HG03342 (cell line): Measurements from ENCODE around the gene PSMF1.

ENCODE experiments used
- ATAC-seq: cut with Tn5 transposase; IDR thresholded peaks from one replicate; pipeline ENCODE4 v1.9.1; 2021; ENCODE audit warnings: mild to moderate bottlenecking, moderate library complexity; ENCODE audit not compliant: unreplicated experiment

PSMF1 gene

DNA sequence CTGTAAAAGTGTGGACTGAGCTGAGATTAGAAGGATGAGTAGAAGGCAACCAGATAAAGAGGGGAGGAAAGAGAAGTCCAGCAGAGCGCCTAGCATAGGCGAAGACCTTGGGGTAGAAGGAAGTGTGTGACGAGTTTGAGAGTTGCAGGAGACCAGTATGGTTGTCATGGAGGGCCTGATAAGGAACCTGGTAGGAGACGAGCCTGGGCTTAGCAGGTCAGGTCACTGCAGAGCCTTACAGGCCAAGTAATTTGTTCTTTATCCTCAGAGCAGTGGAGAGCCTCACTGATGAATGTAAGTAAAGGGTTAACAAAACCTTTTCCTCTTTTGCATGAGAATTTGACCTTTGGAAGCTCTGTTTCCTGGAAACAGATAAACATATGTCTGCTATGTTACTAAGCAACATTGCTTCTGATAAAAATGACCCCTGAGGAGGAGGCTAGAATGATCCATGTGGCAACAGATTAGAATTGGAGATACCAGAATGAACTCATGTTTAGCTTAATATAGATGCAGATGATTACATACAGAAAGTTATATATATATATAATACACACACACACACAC lies 69.3 kb downstream of the PSMF1 start:
- no peak for ATAC-seq

DNA sequence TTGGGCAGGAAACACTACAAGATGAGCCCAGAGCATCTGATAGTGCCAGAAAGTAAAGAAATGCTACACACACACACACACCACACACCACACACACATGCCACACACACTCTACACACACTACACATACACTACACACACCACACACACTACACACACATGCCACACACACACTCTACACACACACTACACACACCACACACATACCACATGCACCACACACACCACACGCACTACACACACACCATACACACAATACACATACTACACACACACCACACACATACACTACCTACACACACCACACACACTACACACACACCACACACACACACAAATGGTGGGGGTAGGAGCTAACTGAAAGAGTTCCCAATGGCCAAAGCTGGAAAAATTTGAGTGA lies 69.9 kb downstream of the PSMF1 start:
- ATAC-seq: no peak

DNA sequence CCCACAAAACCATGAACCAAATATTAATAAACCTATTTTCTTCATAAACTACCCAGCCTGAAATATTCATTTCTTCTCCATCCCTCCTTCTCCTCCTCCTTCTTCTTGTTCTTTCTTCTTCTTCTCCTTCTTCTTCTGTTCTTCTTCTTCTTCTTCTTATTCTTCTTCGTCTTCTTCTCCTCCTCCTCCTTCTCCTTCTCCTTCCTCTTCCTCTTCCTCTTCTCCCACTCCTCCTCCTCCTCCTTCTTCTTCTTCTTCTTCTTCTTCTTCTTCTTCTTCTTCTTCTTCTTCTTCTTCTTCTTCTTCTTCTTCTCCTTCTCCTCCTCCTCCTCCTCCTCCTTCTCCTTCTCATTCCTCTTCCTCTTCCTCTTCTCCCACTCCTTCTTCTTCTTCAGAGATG lies 71.4 kb downstream of the PSMF1 start:
- no peak for ATAC-seq

DNA sequence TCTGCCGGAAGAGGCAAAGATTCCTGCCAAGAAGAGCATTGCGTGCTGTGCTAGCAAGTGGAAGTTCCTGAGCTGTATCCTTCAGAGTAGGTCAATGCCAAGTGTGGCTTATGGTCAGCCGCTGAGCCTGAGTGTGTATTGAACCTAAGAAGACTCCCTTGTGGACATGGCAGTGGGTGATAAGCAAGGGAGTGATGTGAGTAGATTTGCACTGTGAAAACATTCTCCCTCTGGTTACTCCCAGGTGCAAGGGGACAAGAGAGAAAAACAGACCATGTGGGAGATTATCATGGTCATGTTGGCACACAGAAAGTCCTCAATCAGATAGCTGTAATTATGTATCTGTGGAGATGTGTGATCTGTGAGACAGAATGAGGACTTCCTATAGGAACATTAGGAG lies 72.4 kb downstream of the PSMF1 start:
- no peak for ATAC-seq

DNA sequence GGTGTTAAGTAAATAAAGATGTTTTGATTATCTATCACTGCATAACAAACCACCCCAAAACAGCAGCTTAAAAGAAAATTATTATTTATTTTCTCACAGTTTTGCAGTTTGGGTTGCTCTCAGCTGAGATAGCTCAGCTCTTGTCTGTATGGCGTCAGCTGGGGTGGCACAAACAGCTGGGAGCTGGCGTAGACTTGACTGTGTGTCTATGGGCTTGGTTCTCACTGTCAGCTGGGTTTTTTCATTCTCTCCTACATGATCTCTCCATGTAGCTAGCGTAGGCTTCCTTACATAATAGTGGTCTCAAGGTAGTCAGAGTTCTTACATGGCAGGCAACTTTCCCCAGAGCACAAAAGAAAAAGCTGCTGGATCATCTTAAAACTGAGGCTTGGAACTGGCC lies 72.9 kb downstream of the PSMF1 start:
- no peak for ATAC-seq

DNA sequence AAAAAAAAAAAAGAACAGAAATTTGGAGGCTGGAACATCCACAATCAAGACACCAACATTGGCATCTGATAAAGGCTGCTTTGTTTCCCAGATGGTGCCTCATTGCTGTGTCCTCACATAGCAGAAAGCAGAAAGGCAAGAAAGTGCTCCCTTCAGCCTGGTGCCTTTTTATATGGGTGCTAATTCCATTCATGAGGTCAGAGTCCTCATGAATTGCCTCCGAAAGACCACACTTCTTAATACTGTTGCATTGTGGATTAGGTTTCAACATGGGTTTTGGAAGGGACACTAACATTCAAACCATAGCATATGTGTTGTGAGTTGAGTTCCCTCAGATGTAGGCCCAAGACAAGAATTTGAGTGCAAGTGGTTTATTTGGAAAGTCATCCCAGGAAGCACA lies 76.8 kb downstream of the PSMF1 start:
- ATAC-seq: no peak

DNA sequence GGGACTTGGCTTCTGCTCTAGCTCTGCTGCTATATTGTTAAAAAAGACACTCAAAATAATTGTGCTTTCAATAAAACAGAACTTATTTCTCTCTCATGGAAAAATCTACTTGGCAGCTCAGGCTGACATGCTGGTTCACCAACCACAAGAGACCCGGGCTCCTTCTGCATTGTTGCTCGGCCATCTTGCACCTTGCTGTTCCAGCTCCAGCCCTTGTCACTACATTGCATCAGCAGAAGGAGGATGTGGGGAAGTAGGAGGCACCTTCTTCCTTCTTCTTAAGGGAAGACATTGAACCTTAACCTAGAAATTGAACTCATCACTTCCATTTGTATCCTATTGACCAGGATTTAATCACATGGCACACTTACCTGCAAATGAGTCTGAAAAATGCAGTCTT lies 78.2 kb downstream of the PSMF1 start:
- ATAC-seq: no peak

DNA sequence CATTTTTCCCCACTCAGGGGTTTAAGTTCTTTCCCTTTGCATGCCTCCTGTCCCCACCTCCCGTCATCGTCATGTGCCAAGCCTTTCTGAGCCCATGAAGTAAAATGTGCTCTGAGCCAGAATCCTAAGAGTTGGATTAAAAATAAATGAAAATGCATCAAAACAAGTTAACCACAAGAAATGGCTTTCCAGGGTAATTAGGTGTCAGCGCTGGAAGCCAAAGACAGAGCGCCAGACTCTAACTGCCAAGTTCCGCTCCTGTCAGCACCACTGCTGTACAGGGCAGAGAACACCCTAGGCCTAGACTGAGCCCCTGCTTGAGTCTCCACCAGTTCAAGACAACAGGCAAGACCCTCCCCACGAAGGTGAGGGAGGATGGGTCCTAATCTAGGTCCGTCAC lies 79.4 kb downstream of the PSMF1 start:
- no peak for ATAC-seq

DNA sequence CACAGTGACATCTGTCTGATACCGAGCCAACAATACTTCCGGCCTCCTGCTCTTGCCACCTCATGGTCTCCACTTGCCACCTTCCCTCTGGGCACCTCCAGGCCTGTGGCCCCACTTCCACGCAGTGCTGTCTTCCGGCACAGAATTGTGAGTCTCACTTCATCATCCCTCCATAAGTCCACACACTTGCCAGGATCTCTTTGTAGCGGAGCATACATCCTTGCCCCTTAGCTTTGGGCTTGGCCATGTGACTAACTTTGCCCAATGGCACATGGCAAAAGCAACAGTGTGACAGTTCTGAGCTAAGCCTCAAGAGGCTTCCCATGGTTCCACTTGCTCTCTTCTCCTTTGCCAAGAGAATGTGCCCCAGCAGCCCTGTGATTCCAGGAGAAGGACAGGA lies 80.3 kb downstream of the PSMF1 start:
- ATAC-seq: no peak

DNA sequence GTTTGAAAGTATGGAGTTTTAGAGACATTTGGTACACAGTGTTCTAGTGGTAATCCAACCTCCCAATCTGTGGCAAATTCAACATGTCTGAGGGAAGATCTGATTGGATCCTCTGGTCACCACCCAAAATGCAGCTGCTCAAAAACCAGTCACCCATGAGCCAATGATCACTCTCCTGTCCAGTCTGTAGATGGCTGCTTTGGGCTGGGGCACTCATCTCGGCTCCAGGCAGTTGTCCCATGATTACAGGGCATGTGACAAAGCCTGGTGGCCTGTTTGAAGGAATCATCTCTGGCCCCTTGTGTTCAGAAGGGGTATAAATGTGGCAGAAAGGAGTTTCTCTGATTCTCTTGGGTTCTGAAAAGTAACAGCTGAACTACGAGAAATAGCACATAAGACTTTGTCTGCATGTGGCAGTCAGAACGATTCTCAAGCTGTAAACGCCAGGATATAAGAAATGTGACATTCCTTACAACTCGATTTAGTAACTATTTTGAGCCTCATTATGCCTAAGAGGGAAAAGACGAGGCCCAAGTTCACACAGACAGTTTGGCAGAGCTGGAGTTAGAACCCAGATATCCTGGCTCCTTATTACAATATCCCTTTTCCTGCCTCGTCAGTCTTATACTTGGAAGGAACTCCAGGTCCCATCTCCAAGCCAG lies 80.9 kb downstream of the PSMF1 start:
- no peak for ATAC-seq

DNA sequence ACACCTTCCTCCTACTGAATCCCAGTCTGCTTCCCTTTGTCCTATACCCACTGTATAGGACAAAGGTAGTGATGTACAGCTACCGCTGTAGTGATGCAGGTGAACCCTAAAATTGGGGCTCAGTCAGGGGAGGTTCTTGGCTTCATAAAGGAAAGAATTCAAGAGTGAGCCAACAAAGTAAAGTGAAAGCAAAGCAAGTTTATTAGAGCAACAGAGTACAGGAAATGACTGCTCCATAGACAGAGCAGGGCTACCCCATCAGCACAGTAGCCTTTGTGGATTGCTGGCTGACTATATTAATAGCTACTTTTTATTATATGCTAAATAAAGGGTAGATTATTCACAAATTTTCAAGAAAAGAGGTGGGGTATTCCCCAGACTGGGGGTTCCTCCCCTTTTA lies 81.6 kb downstream of the PSMF1 start:
- ATAC-seq: no peak

DNA sequence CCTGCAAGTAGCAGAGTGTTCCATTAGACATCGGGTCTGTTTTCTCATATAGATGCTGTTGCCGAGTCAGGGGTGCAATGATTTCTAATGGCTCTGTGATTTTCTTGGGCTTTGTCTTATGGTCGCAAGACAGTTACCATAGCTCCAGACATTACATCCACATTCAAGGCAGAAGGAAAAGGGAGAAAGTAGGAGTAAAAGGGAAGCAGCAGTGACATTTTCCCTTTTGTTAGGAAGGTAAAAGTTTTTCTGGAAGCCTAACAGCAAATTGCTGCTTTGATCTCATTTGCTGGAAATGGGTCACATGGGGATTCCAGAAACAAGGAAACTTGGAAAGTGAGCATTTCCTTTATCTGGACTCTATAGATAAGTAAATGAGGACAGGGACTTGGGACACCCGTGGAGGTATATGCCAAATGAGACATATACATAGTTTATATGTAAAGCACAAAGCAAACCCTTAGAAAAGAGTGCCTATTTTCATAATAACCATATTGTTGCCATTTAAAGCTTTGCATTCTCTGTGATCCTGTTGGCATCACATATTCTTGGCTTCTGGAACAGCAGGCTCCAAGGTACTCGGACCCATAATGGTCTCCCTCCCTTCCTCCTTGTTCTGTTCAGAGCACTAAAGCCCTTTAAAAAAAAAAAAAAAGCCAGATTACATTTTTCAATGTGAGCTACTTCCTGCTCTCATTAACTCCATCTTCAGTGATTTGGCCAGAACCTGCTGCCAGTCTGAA lies 84.5 kb downstream of the PSMF1 start, which contains the start of gene C20orf202:
TSS of gene C20orf202 (plus strand) at position 693 of the 743 bp plus-strand sequence. CDS start 132 bp downstream, outside the sequence.
- ATAC-seq: no peak

DNA sequence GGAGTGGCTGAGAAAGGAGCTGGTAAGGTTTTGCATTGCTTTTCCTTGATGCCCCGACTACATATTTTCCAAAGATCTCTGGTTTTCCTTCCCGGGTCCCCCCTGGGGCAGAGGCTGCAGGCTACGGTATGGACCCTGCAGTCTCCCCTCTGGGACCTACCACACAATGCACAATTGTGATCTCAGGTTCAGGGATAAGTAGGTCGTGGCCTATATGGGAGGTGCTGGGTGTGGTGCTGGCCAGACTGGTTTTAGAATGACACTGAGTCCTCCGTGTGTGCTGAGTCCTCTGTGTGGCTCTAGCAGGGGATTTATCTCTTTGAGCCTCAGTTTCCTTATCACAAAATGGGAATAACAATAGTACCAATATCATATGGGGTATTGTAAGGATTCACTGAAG lies 85.2 kb downstream of the PSMF1 start:
- no peak for ATAC-seq

DNA sequence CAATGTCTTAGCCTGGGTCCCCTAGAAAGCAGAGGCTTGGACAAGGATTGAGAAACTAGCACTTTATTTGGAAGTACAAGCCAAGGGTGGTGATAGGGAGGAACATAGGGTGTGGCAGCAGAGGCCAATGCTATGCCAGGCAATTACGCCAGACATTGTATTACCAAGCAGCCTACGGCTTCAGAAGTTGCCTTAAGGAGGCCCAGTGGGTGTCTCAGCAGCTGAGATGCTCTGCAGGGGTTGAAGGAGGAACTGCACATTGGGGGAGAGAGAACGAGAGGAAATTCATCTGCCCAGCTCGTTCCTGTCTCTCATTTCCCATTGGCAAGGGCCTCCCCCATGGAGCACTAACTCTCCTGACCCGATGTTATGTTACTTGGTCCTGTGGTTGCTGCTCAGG lies 85.7 kb downstream of the PSMF1 start:
- no peak for ATAC-seq

DNA sequence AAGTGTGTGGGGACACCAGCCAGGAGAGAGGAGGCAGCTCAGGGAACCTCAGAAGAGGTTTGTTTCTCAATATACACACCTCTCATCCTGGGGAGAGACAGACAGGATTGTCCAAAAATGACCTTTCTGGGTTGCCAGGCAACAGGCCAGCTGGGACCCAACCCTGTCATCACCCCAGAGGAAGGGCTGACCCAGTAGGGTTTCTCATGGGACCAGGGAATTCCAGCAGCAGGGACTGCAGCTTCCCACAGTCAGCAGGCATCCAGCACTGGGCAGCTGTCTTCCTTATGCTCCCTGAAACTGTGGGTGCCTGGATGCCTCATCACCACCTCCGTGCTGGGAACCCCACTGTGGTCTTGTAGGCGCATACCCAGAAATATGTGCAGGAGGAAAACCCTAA lies 86.2 kb downstream of the PSMF1 start:
- no peak for ATAC-seq

DNA sequence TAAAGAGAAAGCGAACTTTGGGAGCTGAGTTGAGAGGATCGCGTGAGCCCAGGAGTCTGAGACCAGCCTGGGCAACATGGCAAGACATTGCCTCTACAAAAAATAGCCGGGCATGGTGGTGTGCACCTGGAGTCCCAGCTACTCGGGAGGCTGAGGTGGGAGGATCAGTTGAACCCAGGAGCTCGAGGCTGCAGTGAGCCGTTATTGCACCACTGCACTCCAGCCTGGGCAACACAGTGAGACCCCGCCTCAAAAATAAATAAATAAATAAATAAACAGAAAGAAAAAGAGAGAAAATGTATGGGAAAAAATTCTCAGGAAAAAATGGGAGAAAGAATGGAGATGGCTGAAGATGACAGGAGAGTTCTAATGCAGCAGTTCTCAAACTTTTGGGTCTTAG lies 87.4 kb downstream of the PSMF1 start:
- no peak for ATAC-seq

DNA sequence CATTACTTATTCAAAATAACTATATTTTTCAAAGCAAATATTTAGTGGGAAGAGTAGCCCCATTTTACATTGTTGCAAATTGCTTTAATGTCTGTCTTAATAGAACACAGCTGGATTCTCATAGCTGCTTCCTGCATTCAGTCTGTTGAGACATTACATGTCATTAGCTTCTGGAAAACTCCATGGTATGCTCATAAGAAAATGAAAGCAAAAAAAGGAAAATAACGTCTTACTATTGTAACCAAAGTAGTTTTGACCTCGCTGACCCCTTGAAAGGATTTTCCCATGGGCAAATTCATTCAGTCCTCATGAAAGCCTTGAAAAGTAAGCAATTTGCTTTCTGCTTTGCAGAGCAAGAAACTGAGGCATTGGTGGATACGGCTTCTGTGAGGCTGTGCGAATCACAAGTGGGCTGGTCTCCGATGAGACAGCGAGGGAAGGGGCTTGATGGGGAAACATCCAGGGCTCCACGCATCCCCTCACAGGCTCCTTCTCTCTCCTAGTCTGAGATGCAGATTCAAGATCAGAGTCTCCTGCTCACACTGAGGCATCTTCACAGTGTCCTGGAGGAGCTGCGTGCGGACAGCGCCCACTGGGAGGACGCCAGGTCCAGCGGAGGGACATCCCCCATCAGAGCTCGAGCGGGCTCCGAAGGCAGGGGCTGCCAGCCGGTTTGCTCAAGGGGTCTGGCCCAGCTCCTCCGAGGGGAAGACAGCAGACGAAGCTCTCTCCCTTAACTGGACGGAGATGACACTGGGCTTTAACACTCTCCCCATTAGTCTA lies 88.2 kb downstream of the PSMF1 start:
- no peak for ATAC-seq

DNA sequence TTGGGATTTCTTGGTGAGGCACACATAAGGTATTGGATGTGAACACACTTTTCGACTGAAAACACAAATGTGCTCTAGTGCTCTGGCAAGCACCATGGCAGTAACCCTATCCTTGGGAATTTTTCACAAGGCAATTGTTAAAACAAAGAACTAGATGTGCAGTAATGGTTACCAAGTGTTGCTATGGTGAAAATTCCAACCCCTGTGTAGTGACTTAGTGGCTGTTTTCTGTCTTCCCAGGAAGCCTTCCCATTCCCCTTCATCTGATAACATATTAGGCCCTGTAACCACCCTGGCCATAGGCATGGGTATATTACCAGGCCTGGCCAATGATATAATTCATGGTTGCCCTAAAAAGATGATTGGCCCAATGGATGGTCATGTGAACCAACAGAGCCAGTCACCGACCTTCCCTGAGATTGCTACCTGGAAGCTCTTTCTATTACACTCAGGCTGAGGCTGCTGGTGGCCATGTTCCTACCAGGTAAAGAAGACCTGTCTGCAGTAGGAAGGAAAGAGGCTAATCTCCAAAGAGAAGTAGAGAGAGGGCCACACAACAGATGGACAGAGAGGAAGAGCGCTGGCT lies 89.0 kb downstream of the PSMF1 start:
- no peak for ATAC-seq

DNA sequence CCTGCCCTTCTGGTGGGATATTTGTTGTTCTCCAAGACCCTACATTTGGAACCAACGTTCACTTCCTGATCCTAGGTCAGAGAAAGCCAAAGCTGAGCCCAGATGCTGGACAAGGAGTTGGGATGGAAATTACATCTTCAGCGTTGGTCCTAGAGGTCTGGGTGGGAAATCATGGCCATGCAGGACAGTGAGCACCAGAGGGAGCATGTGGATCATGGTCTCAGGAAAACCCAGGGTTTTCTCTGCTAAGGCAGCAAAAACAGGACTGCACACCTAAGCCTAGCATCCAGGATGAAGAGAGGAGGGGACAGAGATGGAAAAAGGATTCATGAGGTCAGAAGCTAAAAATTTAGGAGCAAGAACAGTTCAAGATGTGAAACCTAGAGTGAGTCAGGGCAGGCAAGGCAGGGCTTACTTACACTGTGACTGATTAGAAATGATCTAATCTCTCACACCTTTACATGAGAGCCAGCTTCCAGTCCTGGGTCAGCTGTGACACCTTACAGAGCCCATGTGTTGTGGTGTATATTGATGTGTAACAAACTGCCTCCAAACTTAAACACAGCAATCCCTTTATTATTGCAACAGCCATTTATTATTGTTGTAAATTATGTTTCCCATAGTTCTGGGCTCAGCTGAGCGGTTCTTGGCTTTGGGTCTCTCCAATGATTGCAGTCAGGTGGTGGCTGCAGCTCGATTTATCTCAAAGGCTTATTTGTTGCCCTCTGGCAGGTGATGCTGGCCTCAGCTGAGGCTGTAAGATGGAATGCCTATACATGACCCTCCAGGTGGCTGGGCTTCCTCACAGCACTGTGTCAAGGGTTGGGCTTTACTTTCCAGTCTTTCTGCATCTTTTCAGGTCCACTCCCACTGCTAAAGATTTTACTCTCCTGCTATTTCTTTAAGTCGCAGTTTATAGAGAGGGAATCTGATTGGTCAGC lies 91.3 kb downstream of the PSMF1 start:
- ATAC-seq: no peak

DNA sequence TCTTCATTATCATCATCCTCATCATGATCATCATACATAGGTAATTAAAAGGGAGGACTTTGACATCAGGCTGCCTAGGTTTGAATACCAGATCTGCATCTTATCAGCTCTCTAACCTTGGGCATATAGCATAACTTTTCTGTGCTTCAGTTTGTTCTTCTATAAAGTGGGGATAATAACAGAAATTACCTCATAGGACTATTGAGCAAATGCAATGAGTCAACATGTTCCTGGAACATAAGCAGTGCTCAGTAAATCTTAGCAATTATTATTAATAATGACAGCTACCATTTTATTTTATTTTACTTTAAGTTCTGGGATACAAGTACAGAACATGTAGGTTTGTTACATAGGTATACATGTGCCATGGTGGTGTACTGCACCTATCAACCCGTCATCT lies 92.1 kb downstream of the PSMF1 start:
- ATAC-seq: no peak
